Stimulated activated CD8-positive, alpha-beta memory T cell treated with anti-CD3 and anti-CD28 coated beads, Interleukin-4, amount 100 ng/mL, for 1 hour (primary cell): ENCODE data around the gene ARHGAP15.

Source experiments
- DNase-seq, 2 donors: peaks; one replicate each; pipeline ENCODE4 v3.0.0-alpha.2; 2020; ENCODE audit warnings: low read depth in 2 of 2, low spot score in 1 of 2

The ARHGAP15 gene

GRCh38 chr2:143704451-143705106 lies 575.4 kb downstream of the ARHGAP15 start:
- no peak for DNase-seq

- no peak for DNase-seq
Observed at GRCh38 chr2:143705108-143705707, 576.0 kb downstream of the ARHGAP15 start.

DNA sequence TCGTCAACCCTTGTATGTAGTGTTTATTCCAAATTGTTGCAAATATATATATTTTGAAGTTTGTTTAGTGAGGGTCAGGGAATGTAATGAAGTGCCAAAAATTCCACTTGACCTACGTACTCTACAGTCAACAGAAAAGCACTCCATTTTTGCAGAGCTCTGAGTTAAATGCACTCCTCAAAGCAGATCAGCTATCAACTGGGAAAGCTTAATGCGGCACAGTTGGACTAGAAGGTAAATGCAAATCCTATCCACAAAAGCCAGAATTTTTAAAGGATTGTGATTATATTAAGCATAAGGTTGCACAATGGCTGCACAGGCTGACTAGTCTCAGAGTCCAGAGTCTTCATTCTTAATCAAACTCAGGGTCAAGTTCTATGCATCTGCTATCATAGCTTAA lies 577.1 kb downstream of the ARHGAP15 start:
- DNase-seq, result no peak

DNA sequence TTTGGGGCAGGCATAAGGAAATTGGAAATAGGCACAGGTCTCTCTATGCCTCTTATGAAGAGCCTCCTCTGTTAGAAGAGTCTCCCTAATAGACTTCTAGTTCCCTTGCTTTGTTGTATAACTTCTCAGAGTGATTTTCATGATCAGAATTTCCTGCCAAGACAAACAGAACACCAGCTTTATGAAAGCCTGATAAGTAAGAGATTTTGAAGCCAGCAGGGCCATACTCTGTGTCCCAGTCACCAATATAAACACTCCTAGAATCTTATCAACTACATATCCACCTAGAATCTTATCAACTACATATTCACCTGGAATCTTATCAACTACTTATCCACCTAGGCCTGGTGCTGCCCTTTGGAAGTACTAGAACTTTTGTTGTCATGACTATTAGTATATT lies 579.5 kb downstream of the ARHGAP15 start:
- DNase-seq, result no peak

DNA sequence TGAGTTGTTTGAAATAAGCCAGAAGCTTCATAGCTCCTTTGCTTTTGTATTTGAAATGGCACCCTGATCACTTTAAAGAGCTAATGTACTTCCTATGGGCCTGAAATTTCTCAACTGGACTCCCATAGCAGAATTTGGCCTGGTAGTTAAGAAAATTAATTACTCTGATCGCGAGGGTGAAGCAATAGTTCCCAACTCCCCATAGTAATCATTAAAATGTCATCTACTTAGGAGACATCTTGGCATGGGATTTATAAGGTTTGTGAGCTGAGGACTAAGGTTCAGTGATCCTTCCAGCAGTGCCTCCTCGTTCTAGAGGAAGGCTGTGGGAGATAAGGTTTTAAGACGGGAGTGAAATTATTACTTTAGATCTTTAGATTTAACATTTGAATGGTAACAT lies 581.0 kb downstream of the ARHGAP15 start:
- DNase-seq, result no peak

DNA sequence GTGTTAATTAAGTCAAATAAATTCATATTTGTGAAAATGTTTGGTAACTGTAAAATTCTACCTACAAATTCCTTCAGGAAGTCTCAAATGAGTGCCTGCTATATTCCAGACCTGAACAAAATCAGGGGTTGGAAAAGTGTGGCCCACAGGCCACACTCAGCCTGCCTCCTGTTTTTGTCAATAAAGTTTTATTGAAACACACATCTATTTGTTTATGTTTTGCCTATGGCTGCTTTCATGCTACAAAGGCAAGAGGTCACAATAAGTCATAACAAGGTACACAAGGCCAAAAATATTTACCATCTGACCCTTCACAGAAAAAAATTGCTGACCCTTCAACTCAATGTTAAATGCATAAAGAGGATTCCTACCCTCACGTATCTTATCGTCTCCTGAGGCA lies 581.7 kb downstream of the ARHGAP15 start:
- DNase-seq, result no peak

DNA sequence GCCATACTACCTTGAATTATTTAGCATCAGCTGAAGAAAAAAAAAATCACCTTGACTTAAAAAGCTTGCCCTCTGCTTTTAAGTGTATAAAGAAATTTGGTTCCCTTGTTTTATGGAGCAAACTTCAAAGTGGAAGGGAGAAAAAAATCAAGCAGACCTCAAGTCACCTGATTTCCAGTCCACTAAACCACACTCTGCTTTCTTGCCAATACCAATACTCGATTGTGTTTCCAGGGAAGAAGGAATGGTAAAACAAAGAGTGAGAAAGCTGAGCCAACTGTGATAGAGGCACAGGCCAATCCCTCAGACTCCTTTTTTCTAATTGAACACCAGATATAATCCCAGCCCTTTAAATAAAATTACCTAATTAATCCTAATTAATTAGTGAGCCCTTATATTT lies 587.3 kb downstream of the ARHGAP15 start:
- DNase-seq, result no peak

DNA sequence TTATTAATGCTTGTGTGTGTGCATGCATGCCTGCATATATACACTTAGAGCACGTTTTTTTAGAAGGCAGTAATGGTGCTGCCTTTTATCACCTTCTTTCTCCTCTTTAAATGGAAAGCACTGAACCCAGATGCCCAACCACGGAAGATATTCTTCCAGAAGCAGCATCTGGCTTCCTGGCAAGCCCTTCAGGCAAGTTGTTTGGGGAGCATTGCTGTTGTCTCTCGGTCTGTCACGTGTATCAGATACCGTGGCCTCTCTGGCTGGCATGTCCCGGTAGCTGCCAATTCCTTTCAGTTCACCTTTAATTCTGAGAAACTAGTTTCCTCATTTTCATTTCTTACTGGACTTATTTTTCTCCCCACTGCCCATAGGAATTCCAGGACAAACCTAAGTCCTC lies 587.8 kb downstream of the ARHGAP15 start:
- DNase-seq, result no peak

DNA sequence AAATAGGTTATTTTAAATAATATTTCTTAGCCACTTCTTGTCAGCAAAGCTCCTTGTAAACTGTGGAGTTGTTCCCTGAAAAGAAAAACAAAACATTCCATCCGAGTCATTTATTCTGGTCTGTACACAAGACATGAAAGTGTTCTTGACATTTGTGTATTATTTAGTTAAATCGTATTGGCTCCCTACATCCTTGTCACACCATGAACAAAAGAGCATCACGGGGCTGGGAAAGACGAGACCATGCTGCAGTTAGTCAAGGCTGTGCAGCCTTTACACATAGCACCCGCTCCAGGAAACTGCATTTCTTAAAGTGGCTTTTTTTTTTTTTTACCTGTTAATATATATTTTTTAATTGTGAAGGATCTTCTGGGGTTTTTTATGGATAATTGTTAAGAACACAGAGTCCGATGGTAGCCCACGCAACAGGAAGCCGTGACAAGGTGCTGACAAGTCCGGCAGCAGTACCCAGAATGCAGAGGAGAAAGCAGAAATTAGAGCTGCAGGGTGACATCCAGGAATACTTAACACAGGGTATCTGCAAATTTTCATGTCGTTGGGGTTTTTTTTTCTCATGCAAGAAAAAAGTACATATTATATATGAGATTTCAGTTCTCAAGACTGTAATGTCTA lies 588.4 kb downstream of the ARHGAP15 start:
- no peak for DNase-seq

GRCh38 chr2:143718745-143719144 lies 589.5 kb downstream of the ARHGAP15 start:
- DNase-seq, result no peak

DNA sequence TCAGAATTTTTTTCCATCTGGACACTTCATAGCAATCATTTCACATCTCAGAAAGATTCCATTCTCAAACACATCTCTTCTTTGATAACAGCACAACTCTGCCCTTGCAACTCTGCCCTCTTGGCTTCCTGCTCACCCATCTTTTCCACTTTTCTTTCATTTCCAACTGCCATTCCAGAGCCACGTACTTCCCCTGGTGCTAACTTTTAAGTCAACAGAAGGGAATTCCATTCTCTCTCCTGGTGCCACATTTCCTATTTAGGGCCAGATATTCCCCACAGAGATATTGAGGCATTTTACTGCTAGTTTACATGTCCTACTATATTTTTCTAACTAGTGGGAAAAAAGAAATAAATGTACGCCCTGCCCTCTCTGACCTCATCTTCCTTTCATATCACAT lies 590.2 kb downstream of the ARHGAP15 start:
- no peak for DNase-seq

- DNase-seq, result no peak
Observed at GRCh38 chr2:143720095-143720664, 591.0 kb downstream of the ARHGAP15 start.

DNA sequence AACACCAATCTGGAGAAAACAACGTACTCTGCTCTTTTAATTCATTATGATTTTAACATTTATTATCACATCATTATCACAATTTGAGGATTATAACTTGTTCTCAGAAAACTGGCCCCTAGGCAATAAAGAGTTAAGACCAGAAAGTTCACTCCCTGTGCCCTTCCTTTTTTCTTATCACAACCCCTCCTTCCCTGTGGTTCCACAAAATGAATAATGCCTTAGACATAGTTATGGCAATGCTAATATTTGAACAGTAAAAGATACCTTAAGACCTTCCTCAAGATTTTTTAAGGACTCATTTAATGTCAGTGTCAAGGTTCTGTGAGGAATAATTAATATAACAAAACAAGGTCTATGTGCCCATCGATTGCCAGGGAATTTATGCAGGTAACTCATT lies 596.2 kb downstream of the ARHGAP15 start:
- no peak for DNase-seq

DNA sequence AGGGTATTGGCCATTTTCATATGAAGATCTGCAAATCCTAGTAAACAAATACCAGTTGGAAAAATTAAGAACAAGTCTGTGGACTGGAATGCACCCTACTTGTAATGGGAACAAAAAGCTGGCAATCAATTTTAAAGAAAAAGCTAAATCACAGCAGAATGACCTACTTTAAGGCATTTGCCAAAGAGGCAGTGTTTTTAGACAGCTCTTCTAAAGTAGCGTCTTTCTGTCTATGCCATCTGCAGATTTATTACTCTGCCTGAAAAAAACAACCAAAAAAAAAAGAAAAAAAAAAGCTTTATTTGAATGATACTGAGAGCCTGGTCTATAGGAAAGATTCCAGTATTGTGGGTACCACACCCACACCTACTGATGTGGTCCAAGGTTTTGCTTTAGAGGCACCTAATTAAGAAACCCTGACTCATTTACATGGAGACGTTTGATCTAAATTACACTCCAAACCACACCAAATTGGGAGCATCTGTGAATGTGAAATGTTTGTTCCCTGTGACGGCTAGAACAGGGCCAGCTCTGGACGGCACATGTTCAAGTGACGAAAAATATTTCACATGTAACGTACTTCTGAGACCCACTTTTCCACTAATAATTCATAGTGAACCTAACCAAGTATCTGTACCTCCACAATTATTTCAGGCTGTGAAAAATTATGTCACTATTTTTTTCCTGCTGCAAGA lies 597.1 kb downstream of the ARHGAP15 start:
- no peak for DNase-seq

GRCh38 chr2:143728498-143728897 lies 599.3 kb downstream of the ARHGAP15 start:
- DNase-seq, result no peak

DNA sequence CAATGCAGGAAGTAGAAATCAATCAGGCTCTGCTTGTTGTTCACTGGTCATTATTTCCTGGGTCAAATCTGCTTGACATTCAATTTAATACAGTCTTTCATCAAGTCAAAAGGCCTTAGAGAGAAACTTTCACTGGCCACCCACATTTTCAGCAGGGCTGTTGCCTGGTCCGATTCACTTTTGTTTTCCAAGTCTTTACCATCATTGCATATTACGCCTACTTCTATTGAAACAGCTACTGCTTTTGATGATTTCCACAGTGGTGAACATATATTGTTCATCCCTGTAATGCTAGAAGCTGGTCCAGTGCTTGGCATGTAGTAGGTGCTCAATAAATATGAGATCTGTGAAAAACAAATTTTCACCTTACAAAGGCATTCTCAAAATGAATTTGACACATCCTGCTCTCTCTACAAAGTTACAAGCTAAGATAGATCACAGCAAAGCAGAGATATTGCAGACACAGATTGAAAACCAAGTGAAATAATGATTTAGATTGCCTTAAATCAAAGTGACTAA lies 600.1 kb downstream of the ARHGAP15 start:
- DNase-seq, result no peak

- DNase-seq, result no peak
Observed at GRCh38 chr2:143730155-143730952, 601.1 kb downstream of the ARHGAP15 start.

GRCh38 chr2:143730953-143731260 lies 601.7 kb downstream of the ARHGAP15 start:
- DNase-seq, result no peak

DNA sequence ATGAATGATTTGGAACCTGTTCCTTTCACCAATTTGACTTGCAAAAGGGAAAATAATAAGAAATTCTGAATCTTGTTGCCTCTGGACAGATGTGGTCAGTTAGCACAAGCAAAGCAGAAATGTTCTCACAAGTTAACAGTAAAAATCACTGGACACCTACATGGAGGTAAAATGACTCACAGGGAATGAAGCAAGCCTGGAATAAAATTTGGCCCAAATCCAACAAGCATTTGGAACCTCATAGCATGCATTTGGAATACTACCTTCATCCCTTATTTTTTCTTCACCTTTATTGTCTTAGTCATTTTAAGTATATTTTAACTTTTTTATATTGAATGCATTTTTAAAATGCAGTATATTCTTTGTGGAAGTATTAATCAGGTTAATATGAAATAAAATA lies 602.9 kb downstream of the ARHGAP15 start:
- DNase-seq, result no peak

- no peak for DNase-seq
Observed at GRCh38 chr2:143732871-143733270, 603.7 kb downstream of the ARHGAP15 start.

GRCh38 chr2:143734507-143734906 lies 605.3 kb downstream of the ARHGAP15 start:
- DNase-seq, result no peak
